CD4-positive, alpha-beta T cell treated with Interleukin-6 at 100 ng/mL for 8 hours (primary cell): ENCODE measurements around the gene SEC61A1.

Source experiments
- DNase-seq: peaks from one replicate; pipeline ENCODE4 v3.0.0-alpha.2; 2020; ENCODE audit warnings: mixed read lengths, low spot score

The SEC61A1 gene

GRCh38 chr3:128051837-128052594, at the start of gene SEC61A1:
SEC61A1 (plus strand) TSS chr3:128052437; CDS start chr3:128052553, 116 bp downstream.
- DNase-seq, result peak; percentile 94

DNA sequence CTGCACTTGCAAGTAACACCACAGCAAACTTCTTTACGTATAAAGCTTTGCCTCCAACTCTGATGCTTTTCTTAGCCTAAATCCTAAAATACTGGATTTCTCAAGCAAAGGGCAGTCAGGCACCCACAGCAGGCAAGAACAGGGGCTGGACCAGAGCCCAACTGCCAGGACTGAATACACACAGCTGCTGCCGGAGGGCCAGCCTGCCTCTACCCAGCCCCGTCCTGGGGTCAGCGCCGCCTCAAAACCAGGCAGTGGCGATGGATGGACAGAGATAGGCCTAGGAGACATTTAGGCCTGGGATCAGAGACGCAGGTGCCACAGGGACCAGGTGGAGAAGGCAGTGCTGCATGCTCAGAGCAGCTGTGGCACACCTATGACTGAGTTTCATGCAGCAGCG, 47.6 kb upstream of the SEC61A1 start:
- DNase-seq, result no peak

GRCh38 chr3:128006061-128007032, 45.9 kb upstream of the SEC61A1 start:
- DNase-seq, result no peak

GRCh38 chr3:128007033-128007424, 45.2 kb upstream of the SEC61A1 start:
- DNase-seq, result no peak

DNA sequence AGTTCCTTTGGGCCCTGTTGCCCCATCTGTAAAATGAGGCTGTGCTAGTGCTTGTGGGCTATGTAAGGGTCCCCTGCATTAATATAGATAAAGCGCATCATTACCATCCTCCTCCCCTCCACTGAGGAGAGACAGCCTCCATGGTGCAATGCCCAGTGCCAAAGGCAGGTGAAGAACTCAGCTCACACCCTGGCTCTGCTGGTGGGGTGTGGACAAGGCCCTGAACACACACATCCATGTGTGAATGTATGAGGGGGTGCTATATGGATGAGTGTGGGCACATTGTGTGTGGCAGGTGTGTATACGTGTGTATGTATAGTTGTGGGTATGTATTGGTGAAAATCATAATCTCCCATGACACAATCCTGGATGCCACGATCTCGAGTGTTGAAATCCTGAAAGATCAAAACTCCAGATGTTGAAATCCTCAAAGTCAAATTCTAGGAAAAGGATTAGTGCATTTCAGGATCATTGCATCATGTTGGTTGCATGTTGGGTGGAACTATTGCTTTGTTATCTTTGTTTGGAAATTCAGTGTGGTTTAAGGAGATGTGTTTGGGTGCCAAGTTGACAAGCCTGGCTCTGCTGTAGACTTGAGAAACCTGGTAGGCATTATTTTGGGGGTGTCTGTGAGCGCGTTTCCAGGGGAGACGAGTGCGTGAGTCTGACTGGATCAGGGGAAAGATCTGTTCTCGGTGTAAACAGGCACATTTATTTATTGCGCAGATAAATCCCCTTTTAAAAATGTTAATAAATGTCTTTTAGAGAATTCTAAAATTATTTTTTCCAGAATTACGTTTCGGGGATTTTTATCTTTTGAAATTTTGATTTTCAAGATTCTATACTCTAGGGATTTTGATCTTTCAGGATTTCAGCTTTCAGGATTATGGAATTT, 42.0 kb upstream of the SEC61A1 start:
- DNase-seq, result no peak

- DNase-seq, result no peak
Observed at GRCh38 chr3:128011140-128011539, 41.1 kb upstream of the SEC61A1 start.

- DNase-seq, result no peak
Observed at GRCh38 chr3:128012050-128012449, 40.2 kb upstream of the SEC61A1 start.

- no peak for DNase-seq
Observed at GRCh38 chr3:128014548-128014947, 37.7 kb upstream of the SEC61A1 start.

GRCh38 chr3:128016502-128016901, 35.7 kb upstream of the SEC61A1 start:
- no peak for DNase-seq

GRCh38 chr3:128021768-128022372, 30.4 kb upstream of the SEC61A1 start:
- no peak for DNase-seq

- no peak for DNase-seq
Observed at GRCh38 chr3:128033102-128033501, 19.1 kb upstream of the SEC61A1 start.

DNA sequence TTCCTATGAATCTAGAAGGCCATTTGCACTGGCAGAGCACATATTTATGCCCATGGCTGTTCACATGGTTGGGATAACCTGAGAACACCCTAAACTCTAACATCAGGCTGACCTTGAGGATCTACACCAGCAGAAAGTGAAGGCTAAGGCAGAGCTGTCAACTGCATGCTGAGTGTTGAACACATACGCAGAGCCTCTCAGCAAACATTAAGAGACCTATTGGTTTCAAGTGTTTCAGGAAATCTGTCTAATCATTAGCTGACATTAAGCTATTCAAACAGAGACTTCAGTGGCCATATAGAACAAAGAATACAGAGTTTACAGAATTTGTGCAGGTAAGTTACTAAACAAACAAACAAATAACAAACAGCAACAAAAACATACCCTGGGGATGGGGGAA, 16.1 kb upstream of the SEC61A1 start:
- DNase-seq, result no peak

DNA sequence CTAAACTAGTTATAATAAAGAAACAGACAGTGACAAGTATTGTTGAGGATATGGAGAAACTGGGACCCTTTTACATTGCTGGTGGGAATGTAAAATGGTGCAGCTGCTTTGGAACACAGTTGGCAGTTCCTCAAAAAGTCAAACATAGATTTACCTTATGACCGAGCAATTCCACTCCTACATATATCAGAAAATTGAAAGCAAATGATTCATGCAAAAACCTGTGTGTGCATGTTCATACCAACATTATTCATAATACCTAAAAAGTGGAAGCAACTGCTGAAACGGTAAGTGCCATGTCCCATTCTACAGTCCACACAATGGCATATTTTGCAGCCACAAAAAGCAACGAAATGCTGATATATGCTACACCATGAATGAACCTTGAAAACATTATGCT, 12.2 kb upstream of the SEC61A1 start:
- no peak for DNase-seq

GRCh38 chr3:128040660-128041059, 11.6 kb upstream of the SEC61A1 start:
- no peak for DNase-seq

GRCh38 chr3:128041344-128041743, 10.9 kb upstream of the SEC61A1 start:
- DNase-seq, result no peak

- no peak for DNase-seq
Observed at GRCh38 chr3:128050597-128050996, 1.6 kb upstream of the SEC61A1 start.

DNA sequence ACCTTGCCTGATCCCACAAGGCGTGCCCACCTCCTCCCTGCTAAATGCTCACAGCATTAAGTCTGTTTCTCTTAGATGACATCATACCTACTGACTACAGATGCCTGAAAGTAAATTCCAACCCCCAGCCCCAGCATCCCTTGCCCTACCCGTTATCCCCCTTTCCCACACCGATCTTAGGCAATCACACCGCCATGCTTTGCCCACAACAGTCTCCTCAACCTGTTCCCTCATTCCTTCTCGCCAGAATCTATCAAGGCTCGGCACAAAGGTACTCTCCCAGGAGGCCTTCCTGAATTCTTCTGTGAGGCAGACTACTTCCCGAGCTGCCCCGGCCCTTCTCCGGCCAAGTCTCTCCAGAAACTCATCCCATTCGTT, 789 bp upstream of the SEC61A1 start:
- DNase-seq, result no peak

- DNase-seq, result no peak
Observed at GRCh38 chr3:128052595-128053351, 536 bp downstream of the SEC61A1 start.

DNA sequence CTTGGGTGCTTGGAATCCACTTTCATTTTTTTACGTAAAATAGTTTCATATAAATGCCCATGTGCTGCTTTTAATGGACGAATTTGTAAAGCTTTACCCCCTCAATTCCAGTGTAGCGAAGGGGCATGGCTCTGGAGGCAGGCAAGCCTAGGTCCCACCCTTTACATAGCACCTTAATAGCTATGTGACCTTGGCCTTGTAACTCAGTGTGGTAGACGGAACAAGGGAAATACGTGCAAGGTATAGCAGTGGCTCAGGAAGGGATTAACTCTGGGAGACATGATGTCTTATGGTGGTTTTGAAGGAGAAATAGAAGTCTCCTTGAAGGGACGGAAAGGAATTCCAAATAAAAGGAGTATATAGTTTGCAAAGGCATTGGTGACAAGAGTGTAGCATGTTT, 1.4 kb downstream of the SEC61A1 start:
- DNase-seq, result no peak

DNA sequence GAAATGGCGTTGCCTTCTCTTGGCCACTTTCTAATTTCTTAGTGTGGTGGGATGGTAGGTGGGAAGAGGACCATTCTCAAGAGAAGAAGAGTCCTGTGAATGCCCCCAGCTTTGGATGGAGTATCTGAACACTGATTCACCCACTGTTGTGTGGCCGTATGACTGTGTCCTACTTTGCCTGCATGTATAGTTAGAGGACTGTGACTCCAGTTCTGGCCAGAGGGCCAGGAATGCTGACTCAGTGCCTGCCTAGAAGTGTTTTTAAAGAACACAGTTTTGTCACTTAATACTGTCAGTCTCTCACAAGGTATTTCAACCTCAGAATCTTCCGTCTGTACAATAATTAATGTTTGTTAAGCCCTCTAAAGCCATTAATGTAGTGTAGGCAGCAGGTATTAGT, 2.1 kb downstream of the SEC61A1 start:
- no peak for DNase-seq

DNA sequence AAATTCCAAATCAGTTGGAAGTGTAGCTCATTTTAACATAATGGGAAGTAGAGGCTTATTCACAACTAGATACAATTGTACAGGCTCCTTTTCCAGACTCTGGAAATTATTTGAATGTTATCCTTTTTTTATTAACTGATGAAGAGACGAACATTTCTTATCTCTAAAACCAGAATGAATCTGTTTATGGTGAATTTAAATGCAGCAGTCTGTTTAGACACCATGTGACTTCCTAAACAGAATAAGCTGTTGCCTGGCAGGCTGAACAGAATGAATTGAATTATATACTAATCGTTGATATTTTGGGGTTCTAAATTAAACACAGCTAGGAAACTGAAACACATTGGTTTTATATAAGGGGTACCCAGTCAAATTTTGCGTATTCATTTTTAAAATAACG, 4.0 kb downstream of the SEC61A1 start:
- no peak for DNase-seq
